Measurements from ENCODE around the gene GNB1L.

DNA sequence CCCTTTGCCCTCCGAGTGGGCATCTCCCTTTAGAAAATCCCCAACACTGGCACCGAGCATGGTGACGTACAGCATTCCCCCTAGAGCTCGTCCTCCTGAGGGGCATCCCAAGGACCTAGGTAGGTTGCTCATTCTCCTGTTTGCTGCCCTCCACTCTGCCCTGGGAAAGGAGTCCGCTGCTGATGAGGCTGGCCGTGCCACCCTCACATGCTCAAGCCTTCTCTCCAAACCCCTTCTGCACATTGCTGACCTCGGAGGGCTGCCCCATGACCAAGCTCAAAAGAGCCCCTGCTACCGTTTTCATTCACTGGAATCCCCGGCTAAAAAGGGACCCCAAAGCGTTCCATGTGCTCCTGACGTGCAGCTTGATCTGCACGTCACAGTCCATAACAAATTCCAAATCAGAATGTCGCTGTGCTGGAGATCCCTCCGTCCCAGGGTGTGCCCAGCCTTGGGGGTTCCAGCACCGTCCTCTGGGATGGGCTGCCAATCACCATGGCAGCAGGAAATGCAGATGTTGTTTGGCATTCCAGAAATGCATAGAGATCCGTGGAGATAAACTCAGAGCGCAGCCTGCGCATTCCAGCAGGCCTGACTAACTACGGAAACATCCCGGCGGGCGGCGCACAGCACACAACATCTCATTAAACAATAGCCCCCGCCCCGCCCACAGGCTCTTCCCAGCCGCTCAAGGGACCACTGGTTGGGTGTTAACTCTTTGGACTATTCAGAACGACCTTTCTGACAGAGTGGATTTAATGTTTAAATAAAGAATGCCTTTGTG lies 26.3 kb upstream of the GNB1L start:
- TF ChIP-seq GABPA (IDR thresholded peaks at IDR 0.05; ENCODE audit: low read depth, low read length) (no peak), GABPA (CRISPR knock-in tag; IDR thresholded peaks at IDR 0.05; ENCODE audit: low read depth) (0 out of 2 replicates have a peak, but pooled peaks have one; percentile 34), EZH2 (conservative IDR thresholded peaks at IDR 0.05; ENCODE audit: low read depth, low read length) (no peak), ZNF660 (CRISPR knock-in tag; IDR thresholded peaks at IDR 0.05; ENCODE audit: borderline replicate concordance, low read depth) (no peak), POLR2AphosphoS5 (IDR thresholded peaks at IDR 0.05; ENCODE audit: low read depth, low read length) (no peak), TCF7L2 (IDR thresholded peaks at IDR 0.05; ENCODE audit: low read depth, low read length) (no peak), JUNB (CRISPR knock-in tag; IDR thresholded peaks at IDR 0.05; ENCODE audit: borderline replicate concordance) (peak; percentile 93; the same call in 1 of the 2 replicates)
- TF ChIP-seq, protein P1, sequence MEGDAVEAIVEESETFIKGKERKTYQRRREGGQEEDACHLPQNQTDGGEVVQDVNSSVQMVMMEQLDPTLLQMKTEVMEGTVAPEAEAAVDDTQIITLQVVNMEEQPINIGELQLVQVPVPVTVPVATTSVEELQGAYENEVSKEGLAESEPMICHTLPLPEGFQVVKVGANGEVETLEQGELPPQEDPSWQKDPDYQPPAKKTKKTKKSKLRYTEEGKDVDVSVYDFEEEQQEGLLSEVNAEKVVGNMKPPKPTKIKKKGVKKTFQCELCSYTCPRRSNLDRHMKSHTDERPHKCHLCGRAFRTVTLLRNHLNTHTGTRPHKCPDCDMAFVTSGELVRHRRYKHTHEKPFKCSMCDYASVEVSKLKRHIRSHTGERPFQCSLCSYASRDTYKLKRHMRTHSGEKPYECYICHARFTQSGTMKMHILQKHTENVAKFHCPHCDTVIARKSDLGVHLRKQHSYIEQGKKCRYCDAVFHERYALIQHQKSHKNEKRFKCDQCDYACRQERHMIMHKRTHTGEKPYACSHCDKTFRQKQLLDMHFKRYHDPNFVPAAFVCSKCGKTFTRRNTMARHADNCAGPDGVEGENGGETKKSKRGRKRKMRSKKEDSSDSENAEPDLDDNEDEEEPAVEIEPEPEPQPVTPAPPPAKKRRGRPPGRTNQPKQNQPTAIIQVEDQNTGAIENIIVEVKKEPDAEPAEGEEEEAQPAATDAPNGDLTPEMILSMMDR (CRISPR knock-in tag; IDR thresholded peaks at IDR 0.05): no peak; the same call in 1 of the 2 replicates
- TF ChIP-seq, protein P2, sequence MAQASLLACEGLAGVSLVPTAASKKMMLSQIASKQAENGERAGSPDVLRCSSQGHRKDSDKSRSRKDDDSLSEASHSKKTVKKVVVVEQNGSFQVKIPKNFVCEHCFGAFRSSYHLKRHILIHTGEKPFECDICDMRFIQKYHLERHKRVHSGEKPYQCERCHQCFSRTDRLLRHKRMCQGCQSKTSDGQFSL (CRISPR knock-in tag; IDR thresholded peaks at IDR 0.05): no peak
- TF ChIP-seq, protein P3, sequence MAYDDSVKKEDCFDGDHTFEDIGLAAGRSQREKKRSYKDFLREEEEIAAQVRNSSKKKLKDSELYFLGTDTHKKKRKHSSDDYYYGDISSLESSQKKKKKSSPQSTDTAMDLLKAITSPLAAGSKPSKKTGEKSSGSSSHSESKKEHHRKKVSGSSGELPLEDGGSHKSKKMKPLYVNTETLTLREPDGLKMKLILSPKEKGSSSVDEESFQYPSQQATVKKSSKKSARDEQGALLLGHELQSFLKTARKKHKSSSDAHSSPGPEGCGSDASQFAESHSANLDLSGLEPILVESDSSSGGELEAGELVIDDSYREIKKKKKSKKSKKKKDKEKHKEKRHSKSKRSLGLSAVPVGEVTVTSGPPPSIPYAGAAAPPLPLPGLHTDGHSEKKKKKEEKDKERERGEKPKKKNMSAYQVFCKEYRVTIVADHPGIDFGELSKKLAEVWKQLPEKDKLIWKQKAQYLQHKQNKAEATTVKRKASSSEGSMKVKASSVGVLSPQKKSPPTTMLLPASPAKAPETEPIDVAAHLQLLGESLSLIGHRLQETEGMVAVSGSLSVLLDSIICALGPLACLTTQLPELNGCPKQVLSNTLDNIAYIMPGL (CRISPR knock-in tag; IDR thresholded peaks at IDR 0.05; ENCODE audit: borderline replicate concordance in 1 of 2, low read depth in 1 of 2): no peak
- TF ChIP-seq, protein P4, sequence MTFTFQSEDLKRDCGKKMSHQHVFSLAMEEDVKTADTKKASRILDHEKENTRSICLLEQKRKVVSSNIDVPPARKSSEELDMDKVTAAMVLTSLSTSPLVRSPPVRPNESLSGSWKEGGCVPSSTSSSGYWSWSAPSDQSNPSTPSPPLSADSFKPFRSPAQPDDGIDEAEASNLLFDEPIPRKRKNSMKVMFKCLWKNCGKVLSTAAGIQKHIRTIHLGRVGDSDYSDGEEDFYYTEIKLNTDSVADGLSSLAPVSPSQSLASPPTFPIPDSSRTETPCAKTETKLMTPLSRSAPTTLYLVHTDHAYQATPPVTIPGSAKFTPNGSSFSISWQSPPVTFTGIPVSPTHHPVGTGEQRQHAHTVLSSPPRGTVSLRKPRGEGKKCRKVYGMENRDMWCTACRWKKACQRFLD (CRISPR knock-in tag; IDR thresholded peaks at IDR 0.05; ENCODE audit: borderline replicate concordance): no peak

All from HepG2 (cell line).